GM18507 (cell line): ENCODE measurements around the gene MAPK8IP2.
"Not testable (repeated sequence)": the region's sequence is repeated elsewhere in the genome, so short reads cannot be mapped to it uniquely, and the experiment has no call there.

Source experiments
- DNase-seq: peaks from one replicate; pipeline ENCODE4 v3.0.0; 2011; ENCODE audit warnings: low read depth; ENCODE audit not compliant: insufficient read length; ENCODE audit errors: extremely low spot score
- FAIRE-seq: peaks from 2 replicates; lab custom pipeline; 2011; peaks lifted over from hg19 to GRCh38; lab: Jason Lieb, UNC

Gene MAPK8IP2

DNA sequence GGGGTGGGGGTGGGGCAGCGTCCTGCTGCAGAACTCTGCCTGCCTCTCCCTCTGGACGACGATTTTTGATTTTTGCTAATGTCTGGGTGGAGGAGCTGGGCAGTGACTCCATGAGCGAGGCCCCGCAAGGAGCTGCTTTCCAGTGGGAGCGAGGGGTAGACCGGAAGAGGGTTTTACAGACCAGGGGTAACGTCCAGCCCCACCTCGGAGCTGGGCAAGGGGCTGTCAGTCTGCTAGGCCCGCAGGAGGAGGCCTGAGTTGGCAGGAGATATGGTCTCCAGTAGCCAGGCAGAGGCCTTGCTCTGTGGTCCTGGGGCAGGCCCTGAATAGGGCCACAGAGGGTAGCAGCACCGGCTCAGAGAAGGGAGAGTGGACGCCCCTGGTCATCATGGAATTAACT lies 9.0 kb downstream of the MAPK8IP2 start:
- DNase-seq (no peak), FAIRE-seq (no peak)

GRCh38 chr22:50610041-50610451 lies 9.5 kb downstream of the MAPK8IP2 start:
- FAIRE-seq (no peak), DNase-seq (no peak)

DNA sequence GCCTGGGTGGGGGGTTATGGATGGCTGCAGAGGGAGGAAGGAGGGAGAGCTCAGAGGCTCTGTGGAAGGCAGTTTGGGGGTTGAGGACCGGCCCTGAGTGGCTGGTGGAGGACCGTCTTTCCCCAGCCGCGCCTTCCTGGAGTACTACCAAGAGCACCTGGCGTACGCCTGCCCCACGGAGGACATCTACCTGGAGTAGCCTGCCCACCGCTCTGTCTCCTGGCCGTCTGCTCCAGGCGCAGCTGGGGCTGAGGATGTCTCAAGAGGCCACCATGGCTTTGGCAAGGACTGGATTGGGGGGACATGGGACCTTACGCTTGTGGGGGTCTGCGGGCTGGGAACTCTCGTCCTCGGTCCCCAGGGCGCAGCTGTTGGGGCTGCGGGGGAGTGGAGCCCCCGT lies 10.0 kb downstream of the MAPK8IP2 start:
- DNase-seq = no peak
- no peak for FAIRE-seq

DNA sequence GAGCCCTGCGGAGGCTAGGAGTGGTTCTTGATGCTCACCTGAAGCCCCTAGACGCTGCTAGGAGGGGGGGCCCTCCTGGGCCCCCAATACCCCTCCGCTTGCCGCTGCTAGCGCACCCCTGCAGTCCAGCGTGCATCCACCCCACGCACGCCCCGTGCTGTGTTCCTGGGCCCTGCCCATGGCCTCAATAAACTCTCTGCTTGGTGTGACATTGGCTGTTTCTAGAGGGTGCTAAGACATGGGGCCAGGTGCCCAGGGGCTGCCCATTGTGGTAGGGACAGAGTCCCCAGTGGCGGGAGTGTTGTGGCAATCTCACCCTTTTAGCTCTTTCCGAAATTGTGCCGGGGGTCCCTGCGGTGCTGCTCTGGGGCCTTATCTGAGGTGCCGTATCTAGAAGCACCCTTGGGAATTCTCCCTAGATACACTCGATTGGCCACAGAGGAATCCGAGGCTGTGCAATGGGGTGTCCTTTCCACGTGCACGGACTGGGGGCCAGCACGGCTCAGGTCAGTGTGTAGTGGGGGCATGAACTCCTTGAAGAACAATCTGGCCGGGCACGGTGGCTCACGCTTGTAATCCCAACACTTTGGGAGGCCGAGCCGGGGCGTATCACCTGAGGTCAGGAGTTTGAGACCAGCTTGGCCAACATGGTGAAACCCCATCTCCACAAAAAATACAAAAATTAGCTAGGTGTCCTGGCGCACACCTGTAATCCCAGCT lies 10.9 kb downstream of the MAPK8IP2 start:
- DNase-seq (no peak), FAIRE-seq (no peak)

- FAIRE-seq (no peak), DNase-seq (no peak)
Measured at GRCh38 chr22:50612168-50612527, 11.6 kb downstream of the MAPK8IP2 start.

DNA sequence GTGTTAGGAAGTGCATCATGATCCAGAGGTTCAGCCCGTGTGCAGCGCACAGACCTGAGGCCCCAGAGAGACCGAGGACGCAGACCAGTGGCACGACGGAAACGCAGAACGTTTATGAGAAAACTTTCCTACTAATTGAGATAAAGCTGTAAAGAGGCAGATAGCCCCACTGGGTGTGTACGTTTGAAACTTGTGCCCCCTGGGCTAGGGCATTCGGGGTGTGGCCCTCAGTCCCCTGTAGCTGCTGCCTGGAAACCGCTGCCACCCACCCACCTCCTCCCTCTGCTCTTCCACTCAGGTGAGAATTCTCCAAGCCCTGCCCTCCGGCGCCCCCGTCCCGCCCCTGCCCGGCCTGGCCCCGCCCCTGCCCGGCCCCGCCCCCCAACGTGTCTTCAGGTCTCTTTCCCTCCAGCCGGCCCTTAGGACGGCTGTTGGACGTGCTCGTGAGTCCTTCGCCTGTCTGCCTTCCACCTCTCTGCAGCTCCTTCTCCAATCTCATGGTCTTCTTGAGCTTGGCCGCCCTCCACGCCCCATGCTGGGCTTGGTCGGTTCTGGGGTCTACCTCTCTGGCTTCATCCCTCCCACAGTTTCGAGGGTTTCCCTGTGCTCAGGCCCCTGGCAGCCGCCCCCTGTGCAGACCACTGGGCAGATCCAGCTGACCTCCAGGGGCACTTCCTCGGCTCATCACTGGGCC lies 12.1 kb downstream of the MAPK8IP2 start:
- FAIRE-seq (no peak), DNase-seq (no peak)

- DNase-seq = no peak
- FAIRE-seq = no peak
Measured at GRCh38 chr22:50613291-50613981, 12.8 kb downstream of the MAPK8IP2 start.

DNA sequence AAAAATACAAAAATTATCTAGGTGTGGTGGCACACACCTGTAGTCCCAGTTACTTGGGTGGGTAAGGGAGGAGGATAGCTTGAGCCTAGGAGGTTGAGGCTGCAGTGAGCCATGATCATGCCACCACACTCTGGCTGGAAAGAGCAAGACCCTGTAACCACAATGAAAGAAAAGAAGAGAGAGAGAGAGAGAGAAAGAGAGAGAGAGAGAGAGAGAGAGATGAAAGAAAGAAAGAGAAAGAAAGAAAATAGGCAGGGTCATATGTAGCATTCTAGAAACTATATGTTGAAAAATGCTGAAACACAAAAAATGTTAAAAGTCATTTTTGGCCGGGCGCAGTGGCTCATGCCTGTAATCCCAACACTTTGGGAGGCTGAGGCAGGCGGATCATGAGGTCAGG lies 13.7 kb downstream of the MAPK8IP2 start:
- not testable (repeated sequence) for FAIRE-seq, DNase-seq

DNA sequence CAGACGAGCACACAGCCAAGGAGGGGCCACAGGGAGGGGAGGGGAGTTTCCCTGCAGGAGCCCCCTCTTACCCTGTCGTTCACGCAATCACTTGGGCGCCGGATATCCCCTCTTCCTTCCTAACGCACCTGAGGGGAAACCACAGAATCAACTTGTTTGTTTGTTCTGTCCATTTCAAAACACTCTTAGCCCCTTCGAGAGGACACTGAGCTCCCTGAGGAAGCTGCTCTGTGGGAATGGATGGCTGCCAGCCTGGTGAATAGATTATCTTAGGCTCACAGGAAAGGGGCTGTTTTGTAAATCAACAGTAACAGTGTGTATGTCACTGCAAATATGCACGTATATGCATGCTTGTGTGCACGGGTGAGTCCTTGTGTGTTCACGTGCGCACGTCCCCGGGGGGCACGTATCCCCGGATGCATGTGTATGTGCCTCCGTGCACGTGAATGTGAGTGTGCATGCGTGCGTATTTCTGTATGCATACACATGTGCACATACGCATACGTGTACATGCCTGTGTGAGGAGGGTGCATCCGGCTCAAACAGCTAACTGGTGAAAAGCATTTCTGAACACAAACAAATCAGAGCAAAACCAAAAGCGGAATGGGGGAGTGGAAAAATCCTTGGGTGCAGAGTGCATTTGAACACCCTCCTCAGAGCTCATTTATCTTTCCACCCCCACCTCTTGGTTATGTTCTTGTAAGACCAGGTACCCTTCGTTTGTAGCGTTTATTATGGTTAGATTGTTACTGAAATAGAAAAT lies 20.2 kb downstream of the MAPK8IP2 start:
- no peak for DNase-seq
- FAIRE-seq = no peak

DNA sequence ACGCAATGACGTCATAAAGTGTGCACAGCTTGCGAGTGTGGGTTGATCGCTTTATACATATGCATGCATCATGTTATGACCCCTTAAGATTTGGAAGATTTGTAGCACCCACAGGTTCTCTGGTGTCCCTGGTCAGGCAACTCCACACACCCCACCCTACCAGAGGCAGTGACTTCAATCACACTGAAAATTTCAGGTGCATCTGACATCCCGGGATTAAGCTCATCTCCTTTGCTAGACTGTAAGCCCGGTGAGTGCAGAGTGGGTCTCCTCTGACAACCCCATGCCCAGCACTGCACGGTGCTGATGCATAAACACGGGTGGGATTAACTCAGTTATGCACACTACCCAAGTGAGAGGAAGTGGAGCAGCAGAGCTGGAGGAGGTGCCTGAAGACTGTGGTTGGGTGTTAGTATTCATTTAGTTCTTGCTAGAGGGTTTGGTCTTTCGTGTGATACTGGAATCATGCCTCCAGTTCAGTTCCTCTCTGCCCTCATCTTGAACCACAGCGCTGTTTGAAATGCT lies 20.8 kb downstream of the MAPK8IP2 start:
- FAIRE-seq (peak; percentile 95), DNase-seq (no peak)

DNA sequence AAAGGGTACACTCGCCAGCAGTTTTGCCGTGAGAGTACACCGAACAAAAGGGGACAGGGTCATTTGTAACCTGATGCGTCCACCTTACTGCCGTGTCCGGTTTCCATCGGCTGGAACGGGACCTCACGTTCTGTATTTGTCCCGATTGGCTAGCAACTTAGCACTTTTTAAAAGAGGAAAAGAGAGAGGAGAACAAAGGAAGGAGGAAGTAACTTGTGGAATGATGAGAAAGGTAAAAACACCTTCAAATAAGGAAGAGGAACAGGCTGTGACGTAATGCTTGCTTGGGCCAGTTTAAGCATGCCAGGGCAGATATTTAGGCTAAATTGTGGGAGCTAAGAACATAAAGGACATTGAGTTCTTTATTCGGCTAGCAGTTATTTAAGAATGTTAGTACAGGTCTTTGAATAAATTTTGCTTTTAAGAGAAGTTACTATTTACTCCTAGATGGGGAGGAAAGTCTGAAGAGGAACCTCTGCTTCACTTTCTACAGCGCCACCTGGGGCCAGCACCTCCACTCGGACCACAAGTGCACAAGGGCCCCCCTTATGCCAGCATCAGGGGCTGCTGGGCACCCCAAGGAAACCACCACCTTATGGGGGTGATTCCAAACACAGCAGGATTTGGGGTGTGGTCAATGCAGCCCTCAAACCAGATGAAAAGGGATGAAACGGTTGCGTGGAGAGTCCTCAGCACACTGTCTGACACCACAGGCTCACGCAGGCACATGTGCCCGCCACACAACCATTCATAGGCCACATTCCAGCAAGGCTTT lies 21.5 kb downstream of the MAPK8IP2 start:
- FAIRE-seq (no peak), DNase-seq (no peak)

- no peak for FAIRE-seq
- DNase-seq = no peak
Measured at GRCh38 chr22:50622723-50623327, 22.2 kb downstream of the MAPK8IP2 start.

DNA sequence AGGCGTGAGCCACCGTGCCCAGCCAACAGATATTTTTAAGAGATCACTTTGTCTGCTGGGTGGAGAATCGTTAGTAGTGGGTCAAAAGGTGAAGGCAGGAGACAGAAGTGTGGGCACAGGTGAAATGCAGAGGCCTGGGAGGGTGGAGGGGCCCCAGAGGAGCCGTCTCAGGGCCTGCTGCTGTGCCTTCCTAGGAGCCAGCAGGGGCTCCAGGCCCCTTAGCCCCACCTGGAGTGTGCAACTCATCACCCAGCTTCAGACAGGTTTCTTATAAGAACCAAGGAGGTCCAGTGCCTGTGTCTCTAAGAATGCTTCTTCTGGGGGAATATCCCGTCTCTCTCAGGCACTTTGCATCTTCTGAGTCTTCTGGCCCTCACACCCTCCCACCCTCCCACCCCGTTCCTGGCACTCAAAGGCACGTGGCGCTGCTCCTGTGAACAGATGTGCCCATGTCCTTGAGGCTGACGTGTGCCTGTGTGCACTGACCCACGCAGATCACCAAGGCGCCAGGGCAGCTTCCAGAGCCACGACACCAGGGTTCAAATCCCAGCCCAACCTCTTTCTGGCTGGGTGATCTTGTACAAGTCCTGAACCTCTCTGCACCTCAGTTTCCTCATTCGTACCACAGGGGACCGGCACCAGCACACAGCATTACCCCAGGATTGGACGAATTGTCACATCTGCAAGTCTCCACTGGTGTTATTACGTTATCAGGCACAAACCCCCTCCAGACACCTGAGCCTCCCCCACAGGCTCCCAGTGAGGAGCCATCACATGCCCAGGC lies 23.9 kb downstream of the MAPK8IP2 start:
- DNase-seq (no peak), FAIRE-seq (no peak)

GRCh38 chr22:50625131-50625567 lies 24.6 kb downstream of the MAPK8IP2 start:
- FAIRE-seq = no peak
- DNase-seq = no peak

- DNase-seq = no peak
- no peak for FAIRE-seq
Measured at GRCh38 chr22:50625568-50626313, 25.1 kb downstream of the MAPK8IP2 start.

GRCh38 chr22:50626314-50626849 lies 25.8 kb downstream of the MAPK8IP2 start:
- FAIRE-seq (no peak), DNase-seq (no peak)
